SU-DHL-6 (cell line): ENCODE results near the gene TMEM178B.

Source experiments
- H2AFZ ChIP-seq: fragments of 200-600 bp; sonication (generic); 2 replicates; pipeline ENCODE4 v1.6.1; 2014; ENCODE audit warnings: low read depth, mild to moderate bottlenecking, moderate library complexity, mixed read lengths, antibody characterized with exemption, low read length; ENCODE audit not compliant: severe bottlenecking
- H3F3A ChIP-seq: fragments of 200-600 bp; shearing (Covaris generic); 2 replicates; pipeline ENCODE4 v1.6.0; 2016; ENCODE audit warnings: antibody characterized with exemption, mild to moderate bottlenecking; ENCODE audit not compliant: insufficient read depth
- H3K27ac ChIP-seq: fragments of 200-600 bp; sonication (generic); 2 replicates; pipeline ENCODE4 v1.5.1; 2016; ENCODE audit warnings: low read depth, mild to moderate bottlenecking, low read length, moderate library complexity, mixed read lengths
- H3K27me3 ChIP-seq: fragments of 200-600 bp; sonication (generic), shearing (Covaris generic); 2 replicates; pipeline ENCODE4 v1.6.0; 2014; ENCODE audit warnings: mild to moderate bottlenecking, low read length
- H3K36me3 ChIP-seq: fragments of 200-600 bp; sonication (generic); 2 replicates; pipeline ENCODE4 v1.6.1; 2014; ENCODE audit warnings: mild to moderate bottlenecking, low read length, mixed read lengths
- H3K4me2 ChIP-seq: fragments of 300-600, 200-600 bp; shearing (Covaris generic), sonication (generic); 2 replicates; pipeline ENCODE4 v1.6.0; 2014; ENCODE audit warnings: low read length, low read depth, mild to moderate bottlenecking; ENCODE audit not compliant: poor library complexity, severe bottlenecking
- H3K4me3 ChIP-seq: fragments of 200-600 bp; sonication (generic); 2 replicates; pipeline ENCODE4 v1.5.1; 2014; ENCODE audit warnings: antibody characterized with exemption, low read length, mild to moderate bottlenecking, mixed read lengths; ENCODE audit not compliant: insufficient read depth, poor library complexity, severe bottlenecking
- H3K79me2 ChIP-seq: fragments of 200-600 bp; sonication (generic); 2 replicates; pipeline ENCODE4 v1.6.1; 2014; ENCODE audit warnings: mild to moderate bottlenecking, low read length, moderate library complexity; ENCODE audit not compliant: insufficient read depth
- H3K9ac ChIP-seq: fragments of 200-600 bp; sonication (generic); 2 replicates; pipeline ENCODE4 v1.7.0; 2014; ENCODE audit warnings: mild to moderate bottlenecking, low read length
- H3K9me2 ChIP-seq: fragments of 200-600 bp; sonication (generic); replicated peaks from 2 replicates; pipeline ENCODE4 v1.6.1; 2014; ENCODE audit warnings: low read length; ENCODE audit not compliant: insufficient read depth
- H3K9me3 ChIP-seq: fragments of 200-600 bp; sonication (generic); 2 replicates; pipeline ENCODE4 v1.6.1; 2014; ENCODE audit warnings: low read length, mixed read lengths; ENCODE audit not compliant: insufficient read depth
- H4K20me1 ChIP-seq: fragments of 200-600 bp; sonication (generic); 2 replicates; pipeline ENCODE4 v1.6.1; 2014; ENCODE audit warnings: low read depth, mild to moderate bottlenecking, antibody characterized with exemption, low read length, moderate library complexity, mixed read lengths
- CTCF ChIP-seq: fragments of 200-600 bp; sonication (generic); IDR thresholded peaks from one replicate; pipeline ENCODE4 v1.5.1; 2017; ENCODE audit warnings: antibody characterized with exemption, mild to moderate bottlenecking, low read length, moderate library complexity; ENCODE audit not compliant: insufficient read depth, poor library complexity, severe bottlenecking
- EZH2phosphoT487 ChIP-seq: fragments of 200-600 bp; sonication (generic), shearing (Covaris generic); conservative IDR thresholded peaks from 2 replicates; pipeline ENCODE4 v1.6.1; 2018; ENCODE audit warnings: mild to moderate bottlenecking, antibody characterized with exemption, low read length, moderate library complexity, mixed read lengths

TMEM178B gene

GRCh38 chr7:141102436-141102835 lies 28.6 kb downstream of the TMEM178B start:
- Histone ChIP-seq H3K4me2 (no peak overlapping the region), H3K36me3 (no peaks in the 10 kb centered on the region), H4K20me1 (no peaks in the 10 kb centered on the region), H3K27ac (no peak overlapping the region), H3K79me2 (no peaks in the 10 kb centered on the region), H3K27me3 (no peaks in the 10 kb centered on the region), H3K9me2 (no peaks in the 10 kb centered on the region), H3K9ac (no peak overlapping the region), H3F3A (no peaks in the 10 kb centered on the region), H2AFZ (no peak overlapping the region), H3K9me3 (no peaks in the 10 kb centered on the region), H3K4me3 (no peak overlapping the region)
- TF ChIP-seq EZH2phosphoT487 (no peak), CTCF (no peak)

DNA sequence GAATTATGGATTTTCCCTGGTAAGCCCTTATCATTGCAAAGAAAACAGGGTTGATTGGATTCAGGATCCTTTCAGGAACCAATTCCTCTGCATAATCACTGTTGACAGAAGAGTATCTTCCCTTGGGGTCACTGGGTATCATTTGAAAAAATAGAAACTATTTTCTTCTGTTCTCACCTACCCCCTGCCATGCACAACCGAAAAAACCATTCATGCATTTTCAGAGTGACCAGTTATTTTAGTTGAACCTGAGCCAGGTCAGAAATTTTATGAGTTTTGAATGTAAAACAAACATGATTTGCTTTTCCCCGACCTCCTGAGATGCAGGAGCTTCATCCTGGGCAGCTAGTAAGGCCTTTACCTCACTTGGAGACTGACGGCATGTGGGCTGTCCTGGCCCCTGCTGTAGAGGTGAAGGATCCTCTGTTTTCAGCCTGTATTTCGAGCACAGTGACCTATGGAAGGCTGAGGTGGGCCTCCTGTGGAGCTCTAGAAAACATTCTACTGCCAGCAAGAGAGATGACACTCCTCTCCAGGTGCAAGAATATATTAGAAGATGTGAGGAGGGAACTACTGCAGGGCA lies 30.1 kb downstream of the TMEM178B start:
- Histone ChIP-seq H3K9me2 (no peaks in the 10 kb centered on the region), H2AFZ (no peak overlapping the region), H3K4me2 (no peak overlapping the region), H3K9ac (no peak overlapping the region), H3K27ac (no peak overlapping the region), H4K20me1 (no peaks in the 10 kb centered on the region), H3K27me3 (no peaks in the 10 kb centered on the region), H3K9me3 (no peaks in the 10 kb centered on the region), H3K36me3 (no peaks in the 10 kb centered on the region), H3F3A (no peaks in the 10 kb centered on the region), H3K4me3 (no peak overlapping the region), H3K79me2 (no peaks in the 10 kb centered on the region)
- TF ChIP-seq EZH2phosphoT487 (no peak), CTCF (no peak)

GRCh38 chr7:141113131-141113530 lies 39.3 kb downstream of the TMEM178B start:
- no peaks in the 10 kb centered on the region for H3K27me3 ChIP-seq
- H3K4me3 ChIP-seq, result no peak overlapping the region
- no peak overlapping the region for H3K27ac ChIP-seq
- H3K79me2 ChIP-seq, result no peaks in the 10 kb centered on the region
- no peaks in the 10 kb centered on the region for H3K36me3 ChIP-seq
- H3K9me2 ChIP-seq, result no peaks in the 10 kb centered on the region
- no peaks in the 10 kb centered on the region for H4K20me1 ChIP-seq
- H3F3A ChIP-seq, result no peaks in the 10 kb centered on the region
- TF ChIP-seq EZH2phosphoT487, result no peak
- TF ChIP-seq CTCF, result no peak
- H3K4me2 ChIP-seq, result no peak overlapping the region
- H3K9me3 ChIP-seq, result no peaks in the 10 kb centered on the region
- H2AFZ ChIP-seq, result no peak overlapping the region
- H3K9ac ChIP-seq, result no peak overlapping the region
